Liver (tissue), 3 donors: ENCODE data around the gene BRCA2.

Source experiments
- CTCF ChIP-seq: fragments of 150-350 bp; IDR thresholded peaks from 2 replicates; pipeline ENCODE4 v1.5.1; 2017; ENCODE audit warnings: improper control_type of control experiment, low read depth, low read length; ENCODE audit not compliant: missing input control
- EGR1 ChIP-seq, 2 donors: IDR thresholded peaks; 2 replicates each; pipeline ENCODE4 v1.6.1; 2016 to 2018; ENCODE audit warnings: antibody characterized with exemption in 2 of 2, low read depth in 2 of 2
- GABPA ChIP-seq, 2 donors: IDR thresholded peaks in 1 of 2; conservative IDR thresholded peaks in 1 of 2; 2 replicates each; pipeline ENCODE4 v1.6.1; 2016; ENCODE audit warnings: antibody characterized with exemption in 2 of 2, mild to moderate bottlenecking in 1 of 2, moderate library complexity in 1 of 2
- RXRA ChIP-seq, 2 donors: IDR thresholded peaks; 2 replicates each; pipeline ENCODE4 v1.6.1; 2017 to 2018; ENCODE audit warnings: antibody characterized with exemption in 2 of 2, mild to moderate bottlenecking in 1 of 2
- YY1 ChIP-seq: IDR thresholded peaks from 2 replicates; pipeline ENCODE4 v1.6.1; 2016; ENCODE audit warnings: antibody characterized with exemption, mild to moderate bottlenecking
- ZBTB33 ChIP-seq: IDR thresholded peaks from 2 replicates; pipeline ENCODE4 v1.6.1; 2016; ENCODE audit warnings: antibody characterized with exemption
- donor health status: healthy.
- donor health status: healthy.

- TF ChIP-seq CTCF = no peak
- no peak for TF ChIP-seq YY1
- no peak for TF ChIP-seq ZBTB33
- no peak for TF ChIP-seq RXRA (IDR thresholded peaks at IDR 0.05)
- no peak for TF ChIP-seq EGR1 (IDR thresholded peaks at IDR 0.05; ENCODE audit: low read depth in 2 of 2)
- no peak for TF ChIP-seq GABPA (IDR thresholded peaks at IDR 0.05 in 1 of 2, conservative IDR thresholded peaks at IDR 0.05 in 1 of 2)
These were observed 114.9 kb downstream of the BRCA2 start for GRCh38 chr13:32430018-32430747.
